ENCODE results near the gene SCN11A.

The SCN11A gene

GRCh38 chr3:39005295-39005694 lies 46.4 kb downstream of the SCN11A start:
- DNase-seq (ENCODE audit: low spot score) = no peak
- FAIRE-seq = no peak

Measured in urothelium cell line (cell line).